ENCODE data around the gene ACOXL.

GRCh38 chr2:110788976-110789375, 56.6 kb downstream of the ACOXL start:
- no peak for TF ChIP-seq POLR2AphosphoS5 (IDR thresholded peaks at IDR 0.05)
- TF ChIP-seq CTCF (IDR thresholded peaks at IDR 0.05): no peak
- TF ChIP-seq POLR2A (IDR thresholded peaks at IDR 0.05): no peak
- TF ChIP-seq EP300 (IDR thresholded peaks at IDR 0.05; ENCODE audit: low read depth): no peak

Data from transverse colon (tissue), 4 donors.